Measurements from ENCODE around the gene OR5B17.
"Not testable (repeated sequence)": the region's sequence is repeated elsewhere in the genome, so short reads cannot be mapped to it uniquely, and the experiment has no call there.

OR5B17 gene
- long read RNA-seq, donor 1 = 0 reads
- long read RNA-seq, donor 2 = 0 reads
- long read RNA-seq, donor 3 = 0 reads
- long read RNA-seq, donor 4 = 0 reads
- long read RNA-seq, donor 5 = 0 reads
- long read RNA-seq, donor 6 = 0 reads
- long read RNA-seq, donor 7 = 0 reads
- long read RNA-seq, donor 8 = 0 reads

- DNase-seq = no peak
Observed at GRCh38 chr11:58358969-58359368, at the start of gene OR5B17. OR5B17 (minus strand) TSS chr11:58359069; CDS start chr11:58359069, 0 bp downstream.

DNA sequence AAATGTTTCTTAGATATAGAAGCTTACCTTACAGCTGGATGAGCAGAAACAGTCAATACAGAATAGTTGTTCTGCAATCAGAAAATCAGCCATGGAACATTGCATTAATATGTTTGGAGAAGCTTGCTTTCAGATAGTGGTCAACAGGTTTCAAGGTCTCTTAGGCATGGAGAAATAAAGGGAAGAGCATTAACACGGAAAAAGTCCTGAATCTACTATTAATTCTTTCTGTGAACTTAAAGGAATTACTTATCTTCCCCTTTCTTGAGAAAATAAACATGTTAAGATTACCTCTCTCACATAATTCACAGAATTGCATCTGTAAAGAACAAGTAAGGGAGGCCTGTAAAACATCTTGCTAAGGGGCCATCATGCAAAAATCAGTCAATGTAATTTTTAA lies 47.9 kb upstream of the OR5B17 start, which contains the start of gene OR5B3:
TSS of gene OR5B3 (minus strand) at position 101 of the 400 bp plus-strand sequence. CDS start 3,465 bp downstream, outside the sequence.
- no peak for DNase-seq

- DNase-seq = not testable (repeated sequence)
Observed at GRCh38 chr11:58399622-58400021, 40.8 kb upstream of the OR5B17 start.

DNA sequence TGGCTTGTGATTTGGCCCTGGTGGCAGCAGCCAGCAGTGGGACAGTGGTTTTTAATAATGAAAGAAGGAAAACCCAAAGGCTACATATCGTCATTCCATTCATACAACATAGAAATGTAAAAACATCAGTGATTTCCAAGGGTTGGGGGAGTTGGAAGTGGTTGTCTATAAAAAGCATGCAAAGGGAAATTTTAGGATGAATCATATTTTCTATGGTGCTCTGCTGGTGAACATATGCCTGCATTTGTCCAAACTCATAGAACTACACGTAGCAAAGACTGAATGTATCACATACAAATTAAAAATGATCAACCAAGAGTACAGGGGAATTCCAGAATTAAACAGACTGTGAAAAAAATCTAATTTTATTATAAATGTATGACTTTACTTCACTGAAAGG lies 36.7 kb upstream of the OR5B17 start:
- no peak for DNase-seq

DNA sequence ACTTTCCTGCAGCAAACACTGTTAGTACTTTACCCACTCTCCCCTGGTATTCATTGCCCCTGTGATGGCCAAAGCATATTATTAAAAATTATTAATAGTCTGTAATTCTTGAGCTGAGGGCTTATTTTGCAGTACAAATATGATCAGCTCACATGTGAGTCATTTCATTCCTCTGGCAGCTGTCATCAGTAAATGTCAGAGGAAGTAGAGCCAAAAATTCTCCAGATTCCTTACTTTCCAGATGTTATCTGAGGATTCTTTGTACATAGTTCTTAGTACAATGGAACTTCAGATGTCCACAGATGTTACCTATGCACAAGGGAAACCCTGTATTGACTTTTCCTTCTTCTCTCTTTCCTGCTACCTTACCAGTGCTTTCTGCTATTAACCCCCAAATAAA lies 35.3 kb upstream of the OR5B17 start:
- no peak for DNase-seq

DNA sequence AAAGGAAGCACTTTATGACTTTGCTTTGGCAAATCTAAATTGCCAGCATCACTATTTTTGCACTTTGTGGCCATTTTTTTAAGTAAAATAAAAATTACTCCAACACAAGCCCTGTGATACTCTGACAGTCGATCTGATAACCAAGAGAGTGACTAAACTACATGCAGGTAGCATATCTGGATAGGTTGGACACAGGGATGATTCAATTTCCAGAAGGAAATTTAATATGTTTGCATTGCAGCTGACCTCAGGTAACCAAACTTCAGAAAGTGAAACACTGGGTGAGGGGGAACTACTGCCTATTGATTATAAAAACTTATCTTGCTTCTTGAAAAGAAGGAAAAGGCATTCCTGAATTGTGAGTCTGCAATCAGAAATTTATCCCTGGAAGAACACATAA lies 33.9 kb upstream of the OR5B17 start:
- DNase-seq = no peak

DNA sequence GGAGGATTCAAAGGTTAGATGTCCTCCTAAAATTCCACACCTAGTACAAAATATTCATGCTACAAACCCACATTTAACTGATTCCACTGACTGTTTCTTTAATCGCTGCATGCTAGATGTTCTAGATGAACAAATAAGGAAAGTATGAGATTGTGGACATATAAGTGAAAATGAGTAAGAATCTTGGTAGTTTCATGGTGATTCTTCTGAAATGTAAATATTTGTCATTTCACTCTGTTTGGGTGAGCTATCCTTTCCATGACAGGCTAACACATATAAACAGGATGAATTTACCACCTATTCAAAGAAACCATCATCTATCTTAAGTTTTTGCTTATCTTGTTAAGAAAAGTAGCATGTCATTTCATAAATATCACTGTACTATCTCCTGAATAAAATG lies 33.0 kb upstream of the OR5B17 start:
- no peak for DNase-seq

DNA sequence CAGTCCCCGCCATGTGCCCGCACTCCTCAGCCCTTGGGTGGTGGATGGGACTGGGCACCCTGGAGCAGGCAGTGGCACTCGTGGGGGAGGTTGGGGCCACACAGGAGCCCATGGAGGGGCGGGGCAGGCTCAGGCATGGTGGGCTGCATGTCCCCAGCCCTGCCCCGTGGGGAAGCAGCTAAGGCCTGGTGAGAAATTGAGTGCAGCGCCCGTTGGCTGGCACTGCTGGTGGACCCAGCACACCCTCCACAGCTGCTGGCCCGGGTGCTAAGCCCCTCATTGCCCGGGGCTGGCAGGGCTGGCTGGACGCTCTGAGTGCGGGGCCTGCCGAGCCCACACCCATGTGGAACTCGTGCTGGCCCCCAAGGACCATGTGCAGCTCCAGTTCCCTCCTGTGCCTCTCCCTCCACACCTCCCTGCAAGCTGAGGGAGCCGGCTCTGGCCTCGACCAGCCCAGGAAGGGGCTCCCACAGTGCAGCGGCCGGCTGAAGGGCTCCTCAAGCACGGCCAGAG lies 31.7 kb upstream of the OR5B17 start:
- DNase-seq = no peak

DNA sequence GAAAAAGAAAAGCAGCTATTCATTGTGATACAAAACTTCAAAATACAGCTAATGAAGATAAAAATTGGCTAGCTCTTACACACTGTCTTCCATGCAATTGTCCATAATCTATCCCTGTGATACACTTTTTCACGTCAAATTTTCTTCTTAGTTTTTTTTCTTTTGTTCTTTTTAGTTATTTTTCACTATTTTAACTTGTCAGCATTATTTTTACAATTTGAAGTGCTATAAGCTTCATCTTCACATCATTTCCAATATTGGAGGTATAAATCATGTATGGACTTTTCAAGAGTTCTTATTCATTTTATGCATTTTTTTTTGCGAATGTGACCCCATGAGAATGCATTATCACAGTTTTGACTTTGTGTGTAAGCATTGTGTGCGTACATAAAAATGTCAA lies 4.1 kb downstream of the OR5B17 start:
- no peak for DNase-seq

DNA sequence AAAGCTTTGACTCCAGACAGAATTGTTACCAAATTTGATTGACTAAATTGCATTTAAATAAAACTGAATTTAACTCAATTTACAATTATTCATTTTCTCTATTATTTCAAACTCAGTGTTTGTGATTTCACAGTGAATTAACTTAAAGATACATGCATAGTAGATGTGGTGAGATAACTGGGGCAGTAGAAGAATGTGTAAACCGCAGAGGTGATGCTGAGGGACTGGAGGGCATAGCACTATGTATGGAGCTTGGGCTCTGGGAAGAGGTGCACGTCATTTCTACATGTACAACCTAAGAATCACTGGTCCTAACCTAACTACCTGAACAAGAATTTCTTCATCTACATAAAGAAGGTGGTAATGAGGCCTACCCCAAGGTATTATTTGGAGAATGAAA lies 13.7 kb downstream of the OR5B17 start:
- no peak for DNase-seq

DNA sequence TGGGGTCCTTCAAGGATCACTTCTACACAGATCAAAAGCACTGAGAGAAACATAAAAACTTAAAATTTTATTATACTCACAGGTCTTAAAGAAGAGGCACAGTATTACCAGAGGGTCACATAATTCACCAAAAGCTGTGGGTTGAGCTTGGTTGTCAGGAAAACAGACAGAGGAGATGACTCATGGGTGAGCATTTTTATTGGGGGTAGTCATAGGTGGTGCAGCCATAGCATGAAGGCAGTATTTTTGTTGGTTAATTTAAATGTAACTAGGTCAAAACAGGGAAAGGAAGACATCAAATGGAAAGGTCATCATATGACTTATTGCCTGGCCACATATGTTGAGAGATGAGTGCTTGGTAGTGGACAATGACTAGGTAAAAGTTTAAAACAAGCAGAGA lies 24.2 kb downstream of the OR5B17 start:
- no peak for DNase-seq

GRCh38 chr11:58330861-58331260 lies 28.0 kb downstream of the OR5B17 start:
- no peak for DNase-seq

GRCh38 chr11:58318532-58318931 lies 40.3 kb downstream of the OR5B17 start:
- DNase-seq = no peak

GRCh38 chr11:58316142-58316541 lies 42.7 kb downstream of the OR5B17 start:
- DNase-seq = no peak
